ENCODE data around the gene CDYL.

Gene CDYL

DNA sequence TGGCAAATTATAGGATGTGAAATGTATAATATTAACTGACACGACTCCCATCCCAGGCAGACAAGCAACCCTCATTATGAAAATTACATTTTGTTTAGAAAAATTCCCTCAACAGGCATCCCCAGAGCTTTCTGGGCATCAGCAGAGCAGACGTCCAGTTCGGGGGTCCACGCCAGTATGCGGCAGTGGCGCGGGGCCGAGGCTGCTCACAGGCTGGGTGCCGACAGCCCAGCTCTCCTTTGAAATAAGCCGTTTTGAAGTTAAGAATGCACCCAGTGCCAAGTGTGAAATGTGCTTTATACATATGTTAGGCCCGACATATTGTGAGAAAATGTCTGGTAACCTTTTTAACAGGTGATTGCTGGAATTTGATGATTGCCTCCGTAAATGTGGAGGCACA lies 177.2 kb downstream of the CDYL start:
- in situ Hi-C loops (cut with MboI; ENCODE audit: low sequenced_read_pairs): no loop called here

DNA sequence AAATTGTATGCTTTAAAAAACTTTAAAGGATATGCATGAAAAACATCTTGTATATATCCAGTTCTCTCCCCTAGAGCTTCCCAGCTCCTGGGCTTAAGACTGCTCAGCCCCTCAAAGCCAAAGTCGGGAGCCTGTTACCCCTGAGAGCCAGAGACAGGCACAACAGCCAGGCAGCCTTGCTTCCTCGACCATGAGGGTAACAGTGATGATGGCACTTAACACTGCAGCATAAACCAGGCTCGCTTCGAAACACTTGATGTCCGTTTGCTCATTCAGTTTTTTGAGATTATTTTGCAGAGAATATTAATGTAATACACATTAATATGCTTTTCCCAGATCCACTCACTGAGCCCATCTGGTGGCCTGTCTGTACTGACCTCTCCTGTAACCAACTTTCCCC lies 180.4 kb downstream of the CDYL start:
- in situ Hi-C loops (cut with MboI; ENCODE audit: low sequenced_read_pairs): no loop called here

DNA sequence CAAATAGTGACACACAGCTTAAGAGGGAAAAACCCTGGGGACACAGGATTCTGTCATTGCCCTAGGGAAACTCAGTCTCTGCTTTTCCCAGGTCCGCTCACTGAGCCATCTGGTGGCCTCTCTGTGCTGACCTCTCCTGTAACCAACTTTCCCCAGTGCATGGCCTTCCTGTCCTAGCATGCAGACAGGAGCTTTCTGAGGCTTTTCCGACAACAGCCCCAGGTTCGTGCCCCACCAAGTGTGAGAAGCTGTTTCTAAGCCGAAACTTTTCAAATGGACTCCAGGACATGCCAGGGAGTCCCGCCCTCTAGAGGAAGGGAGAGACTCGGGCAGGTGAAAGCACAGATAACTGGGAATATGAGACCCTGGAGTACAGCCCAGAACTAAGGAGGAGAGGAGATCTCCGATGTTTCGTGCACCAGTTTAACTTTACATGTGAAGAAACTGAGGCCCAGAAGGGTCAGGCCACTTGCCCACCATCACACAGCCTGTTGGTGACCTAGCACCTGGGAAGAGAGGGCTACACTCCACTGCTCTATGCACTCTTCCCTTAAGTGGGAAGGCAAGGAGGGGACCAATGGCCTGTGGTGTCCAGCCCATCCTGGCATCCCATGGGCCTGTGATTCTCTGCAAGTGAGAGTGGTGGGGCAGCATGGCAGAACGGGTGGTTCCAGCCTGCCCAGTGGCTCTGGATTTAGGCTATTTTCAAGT lies 181.5 kb downstream of the CDYL start:
- in situ Hi-C loops (cut with MboI; ENCODE audit: low sequenced_read_pairs): no loop called here

DNA sequence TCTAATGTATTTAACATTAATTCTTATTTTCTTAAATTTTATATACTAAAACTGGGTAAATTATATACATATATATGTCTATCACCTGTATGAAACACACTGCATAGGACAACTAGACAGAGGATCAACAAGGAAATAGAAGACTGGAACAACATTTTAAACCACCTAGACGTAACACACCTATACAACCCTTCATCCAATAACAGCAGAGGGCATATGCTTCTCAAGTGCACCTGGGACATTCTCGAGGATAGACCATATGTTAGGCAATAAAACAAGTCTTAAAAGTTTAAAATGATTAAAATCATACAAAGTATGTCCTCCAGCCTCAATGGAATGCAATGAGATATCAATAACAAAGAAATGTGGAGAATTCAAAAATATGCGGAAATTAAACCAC lies 182.4 kb downstream of the CDYL start:
- in situ Hi-C loops (cut with MboI; ENCODE audit: low sequenced_read_pairs): no loop called here

DNA sequence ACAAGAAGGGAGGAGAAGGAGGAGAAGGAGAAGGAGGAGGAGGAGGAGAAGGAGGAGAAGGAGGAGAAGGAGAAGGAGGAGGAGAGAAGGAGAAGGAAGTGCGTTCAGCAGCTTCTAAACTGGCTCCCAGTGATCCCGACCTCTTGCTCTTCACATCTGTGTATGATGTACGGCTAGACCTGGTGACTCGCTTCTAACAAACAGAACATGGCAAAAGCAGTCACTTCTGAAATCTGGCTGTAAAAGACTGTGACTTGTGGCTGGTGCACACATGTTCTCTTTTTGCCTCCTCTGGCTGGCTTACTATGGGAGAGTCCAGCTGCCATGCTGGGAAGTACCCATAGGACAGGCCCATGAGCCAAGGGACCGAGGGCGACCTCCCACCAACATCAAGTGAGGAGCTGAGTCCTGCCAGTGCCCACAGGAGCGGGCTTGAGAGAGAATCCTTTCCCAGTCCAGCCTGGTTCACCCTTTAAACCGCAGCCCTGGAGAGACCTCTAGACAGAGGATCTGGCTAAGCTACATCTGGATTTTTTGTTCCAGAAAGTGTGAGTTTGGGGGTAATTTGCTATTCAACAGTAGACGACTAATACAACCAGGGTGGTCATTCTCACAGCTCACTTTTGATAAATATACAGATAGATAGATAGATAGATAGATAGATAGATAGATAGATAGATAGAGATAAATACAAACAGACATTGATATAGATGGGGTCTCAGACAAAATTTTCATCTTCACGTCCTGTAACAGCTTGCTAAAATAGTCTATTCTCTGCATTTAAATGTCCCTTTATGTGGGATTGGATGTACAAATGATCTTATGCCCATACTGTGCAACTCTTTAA lies 185.3 kb downstream of the CDYL start:
- in situ Hi-C loops (cut with MboI; ENCODE audit: low sequenced_read_pairs): no loop called here

DNA sequence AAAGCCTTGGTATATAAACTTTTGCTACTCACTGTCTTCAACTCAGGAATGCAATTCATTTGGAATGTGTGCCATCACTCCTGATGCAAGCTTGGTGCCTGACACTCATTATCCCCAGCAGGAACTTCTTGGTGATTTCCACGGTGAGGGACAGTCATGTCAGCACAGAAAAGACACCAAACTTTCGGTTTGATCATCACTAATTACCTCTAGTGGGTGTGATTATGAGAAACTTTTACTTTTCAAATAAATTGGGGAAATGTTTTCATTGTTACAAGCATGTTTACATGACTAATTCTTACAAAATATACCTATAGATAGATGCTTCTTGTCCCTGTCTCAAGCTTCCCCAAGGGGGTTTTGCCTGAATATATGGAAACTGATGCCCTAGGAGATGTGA lies 186.7 kb downstream of the CDYL start:
- in situ Hi-C loops (cut with MboI; ENCODE audit: low sequenced_read_pairs): no loop called here

DNA sequence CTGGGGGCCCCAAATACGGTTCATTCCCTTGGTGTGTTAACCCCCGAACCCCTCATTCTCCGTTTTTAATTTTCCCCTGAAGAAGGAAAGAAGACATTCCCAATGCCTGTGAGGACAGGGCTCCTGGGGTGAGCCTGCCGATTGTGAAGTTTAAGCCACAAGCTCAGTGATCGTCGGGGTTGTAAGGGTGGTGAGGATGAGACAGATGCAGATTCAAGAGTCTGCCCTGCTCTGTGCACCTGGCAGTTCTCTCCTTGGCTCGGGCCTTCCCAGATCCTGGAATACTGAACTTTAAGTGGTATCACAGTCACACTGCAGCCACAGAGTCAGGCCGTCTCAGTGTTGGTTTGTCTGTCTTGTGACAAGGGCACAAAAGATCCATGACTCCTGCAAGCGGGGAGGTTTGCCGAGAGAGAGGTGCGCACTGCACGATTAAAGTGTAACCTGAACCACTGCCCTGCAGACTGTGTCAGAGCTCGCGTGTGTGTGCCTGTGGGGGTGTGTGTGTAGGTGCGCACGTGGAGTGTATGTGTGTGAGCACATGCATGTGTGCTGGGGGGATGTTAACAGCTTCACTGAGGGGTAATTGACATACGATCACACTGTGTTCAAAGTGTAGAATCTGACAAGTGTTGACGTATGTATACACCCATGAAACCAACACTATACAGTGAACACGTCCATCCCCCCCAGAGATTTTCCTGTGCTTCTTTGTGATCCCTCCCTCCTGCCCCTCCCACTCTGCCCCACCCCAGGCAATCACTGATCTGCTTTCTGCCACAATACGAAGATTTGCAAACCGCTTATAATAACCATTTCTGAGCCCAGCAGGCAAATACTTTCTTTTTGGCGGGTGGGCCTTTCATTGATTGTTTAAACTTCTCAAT lies 188.7 kb downstream of the CDYL start:
- in situ Hi-C loops (cut with MboI; ENCODE audit: low sequenced_read_pairs): no loop called here

DNA sequence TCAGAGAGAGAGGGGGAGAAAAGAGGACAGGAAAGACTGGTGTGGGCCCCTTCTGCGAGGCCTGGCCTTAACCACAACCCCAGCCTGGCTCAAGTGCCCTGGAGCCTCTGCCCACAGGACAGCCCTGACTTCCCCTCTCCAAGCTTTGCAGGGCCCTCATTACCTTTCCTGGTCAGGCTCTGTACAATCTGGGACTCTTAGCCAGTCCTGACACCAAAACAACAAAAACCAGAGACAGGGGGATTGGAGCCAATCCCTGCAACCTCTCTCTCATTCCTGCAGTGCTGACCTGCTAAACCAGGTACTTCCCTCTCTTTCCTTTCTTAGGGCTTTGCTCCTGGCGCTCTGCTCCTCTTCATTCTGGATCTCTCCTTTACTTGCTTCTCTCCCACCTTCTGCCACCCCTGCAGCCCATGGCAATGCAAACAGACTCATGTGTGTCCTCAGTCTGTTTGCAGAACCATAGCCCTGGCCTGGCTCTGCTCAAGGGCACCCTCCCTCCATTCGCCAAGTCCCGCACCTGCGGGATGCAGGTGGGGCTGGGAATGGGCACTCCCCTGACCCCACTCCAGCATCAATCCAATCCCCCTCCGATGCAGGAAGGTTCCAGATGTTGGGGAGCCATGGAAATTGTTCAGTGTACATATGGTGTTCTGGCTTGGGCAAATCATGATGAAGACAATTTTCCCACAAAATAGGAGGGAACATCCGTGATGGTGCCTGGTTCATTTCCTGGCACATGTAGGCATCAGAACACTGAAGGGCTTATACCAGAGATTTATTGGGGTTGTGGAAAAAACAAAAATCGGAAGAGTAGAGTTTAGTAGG lies 189.6 kb downstream of the CDYL start:
- in situ Hi-C loops (cut with MboI; ENCODE audit: low sequenced_read_pairs): no loop called here

DNA sequence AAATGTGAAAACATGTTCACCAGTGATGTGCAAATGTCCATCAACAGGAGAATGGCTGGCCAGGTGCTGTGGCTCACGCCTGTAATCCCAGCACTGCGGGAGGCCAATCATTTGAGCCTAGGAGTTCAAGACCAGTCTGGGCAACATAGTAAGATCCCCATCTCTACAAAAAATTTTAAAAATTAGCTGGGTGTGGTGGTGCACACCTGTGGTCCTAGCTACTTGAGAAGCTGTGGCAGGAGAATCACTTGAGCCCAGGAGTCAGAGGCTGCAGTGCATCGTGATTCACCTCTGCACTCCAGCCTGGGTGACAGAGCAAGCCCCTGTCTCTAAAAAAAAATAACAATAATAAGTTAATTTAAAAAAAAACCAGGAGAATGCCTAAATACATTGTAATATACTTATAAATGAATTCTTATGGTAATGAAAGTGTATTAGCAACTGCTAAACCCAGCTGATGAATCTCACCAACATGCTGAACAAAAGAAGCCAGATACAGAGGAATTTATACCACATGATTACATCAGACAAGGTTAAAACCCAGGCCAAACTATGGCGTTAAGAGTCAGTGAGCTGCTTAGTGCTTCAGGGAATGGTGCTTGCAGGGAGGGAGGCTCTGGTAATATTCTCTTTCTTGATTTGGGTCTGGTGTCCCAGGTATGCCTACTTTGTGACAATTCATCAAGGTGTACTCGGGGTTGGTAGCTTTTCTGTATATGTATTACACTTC lies 191.3 kb downstream of the CDYL start:
- in situ Hi-C loops (cut with MboI; ENCODE audit: low sequenced_read_pairs): no loop called here

DNA sequence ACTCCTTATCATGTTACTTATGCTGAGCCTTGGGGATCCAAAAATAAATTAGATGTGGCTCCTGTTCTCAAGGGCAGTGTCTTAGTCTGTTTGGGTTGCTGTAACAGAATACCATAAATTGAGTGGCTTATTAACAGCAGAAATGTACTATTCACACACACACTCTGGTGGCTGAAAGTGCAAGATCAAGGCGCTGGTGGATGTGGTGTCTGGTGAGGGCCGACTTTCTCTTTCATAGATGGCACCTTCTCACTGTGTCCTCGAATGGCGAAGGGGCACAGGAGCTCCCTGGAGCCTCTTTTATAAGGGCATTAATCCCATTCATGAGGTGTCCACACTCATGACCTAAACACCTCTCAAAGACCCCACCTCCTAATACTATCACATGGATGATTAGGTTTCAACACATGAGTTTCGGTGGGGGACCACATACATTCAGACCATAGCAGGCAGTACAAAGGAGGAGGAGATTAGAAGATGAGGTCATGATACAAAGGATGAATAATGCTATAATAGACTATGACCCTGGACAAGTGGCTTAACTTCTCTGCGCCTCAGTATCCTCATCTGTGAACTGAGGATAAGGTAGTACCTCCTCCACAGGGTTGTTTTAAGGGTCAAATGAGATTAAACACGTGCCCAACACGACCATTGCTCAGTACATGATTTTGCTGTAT lies 193.5 kb downstream of the CDYL start:
- in situ Hi-C loops (cut with MboI; ENCODE audit: low sequenced_read_pairs): no loop called here

DNA sequence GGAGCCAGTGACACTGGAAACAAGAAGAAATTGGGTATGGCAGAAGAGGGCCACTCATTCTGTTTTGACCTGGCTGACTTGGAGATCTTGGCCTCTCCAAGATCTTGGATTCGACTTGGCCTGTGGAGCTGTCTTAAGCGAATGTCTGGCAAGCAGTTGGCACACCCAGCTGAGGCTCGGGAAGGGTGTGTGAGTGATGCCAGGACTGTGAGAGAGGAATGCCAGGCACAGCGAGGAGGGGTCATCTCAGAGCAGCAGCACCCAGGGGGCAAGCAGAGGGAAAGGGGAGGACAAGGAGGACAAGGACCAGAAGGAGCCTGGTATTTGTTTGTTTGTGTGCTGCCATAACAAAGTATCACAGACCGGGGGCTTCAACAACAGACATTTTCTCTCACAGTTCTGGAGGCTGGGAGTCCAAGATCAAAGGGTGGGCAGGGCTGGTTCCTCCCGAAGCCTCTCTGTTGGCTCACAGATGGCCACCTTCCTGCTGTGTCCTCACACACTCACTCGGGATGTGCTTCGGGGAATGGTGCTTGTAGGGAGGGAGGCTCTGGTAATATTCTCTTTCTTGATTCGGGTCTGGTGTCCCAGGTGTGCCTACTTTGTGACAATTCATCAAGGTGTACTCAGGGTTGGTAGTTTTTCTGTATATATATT lies 194.7 kb downstream of the CDYL start:
- in situ Hi-C loops (cut with MboI; ENCODE audit: low sequenced_read_pairs): no loop called here

DNA sequence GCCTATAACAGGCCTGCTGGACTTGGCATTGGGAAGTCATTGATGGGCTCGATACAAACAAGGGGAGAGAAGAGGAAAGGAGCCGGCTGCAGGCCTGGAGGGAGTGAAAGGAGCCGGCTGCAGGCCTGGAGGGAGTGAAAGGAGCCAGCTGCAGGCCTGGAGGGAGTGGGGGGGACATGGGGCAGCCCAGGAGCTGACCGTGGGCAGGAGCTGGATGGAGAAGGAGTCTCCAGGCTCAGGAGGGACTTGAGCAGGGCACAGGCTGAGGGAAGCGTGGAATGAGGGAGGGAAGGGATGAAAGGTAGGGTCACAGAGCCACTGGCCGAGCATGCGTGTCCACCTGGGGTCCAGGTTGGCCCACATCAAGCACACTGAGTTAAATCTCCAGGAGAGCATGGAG lies 195.6 kb downstream of the CDYL start:
- in situ Hi-C loops (cut with MboI; ENCODE audit: low sequenced_read_pairs): no loop called here

DNA sequence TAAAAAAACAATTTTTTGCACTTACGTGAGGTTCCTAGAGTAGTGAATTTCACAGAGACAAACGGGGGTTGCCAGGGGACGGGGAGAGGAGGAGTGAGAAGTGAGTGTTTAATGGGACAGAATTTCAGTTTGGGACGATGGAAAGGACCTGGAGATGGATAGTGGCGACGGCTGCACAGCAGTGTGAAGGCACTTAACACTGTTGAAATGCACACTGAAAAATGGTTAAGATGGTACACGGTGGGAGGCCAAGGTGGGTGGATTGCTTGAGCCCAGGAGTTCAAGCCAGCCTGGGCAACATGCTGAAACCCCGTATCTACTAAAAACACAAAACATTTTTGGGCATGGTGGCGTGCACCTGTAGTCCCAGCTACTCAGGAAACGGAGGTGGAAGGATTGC lies 196.2 kb downstream of the CDYL start:
- in situ Hi-C loops (cut with MboI; ENCODE audit: low sequenced_read_pairs): no loop called here

DNA sequence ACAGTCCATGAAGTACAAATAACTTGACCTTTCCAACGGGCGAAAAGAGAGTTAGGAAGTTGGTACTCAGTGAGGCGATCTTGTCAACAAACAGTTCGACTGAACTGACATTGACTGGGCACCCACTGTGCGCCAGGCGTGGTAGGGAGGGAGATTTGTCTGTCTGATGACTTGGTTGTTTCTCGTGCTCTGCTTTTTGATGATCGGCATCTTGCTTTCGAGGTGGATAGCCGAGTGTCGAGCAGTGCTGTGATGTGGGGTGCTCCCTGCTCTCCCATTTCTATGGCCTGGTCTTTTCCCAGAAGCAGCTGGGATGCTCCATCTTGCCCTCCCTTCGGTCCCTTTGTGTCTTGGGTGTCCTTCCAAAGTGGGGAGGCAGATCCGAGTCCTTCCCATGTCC lies 197.2 kb downstream of the CDYL start:
- in situ Hi-C loops (cut with MboI; ENCODE audit: low sequenced_read_pairs): no loop called here

DNA sequence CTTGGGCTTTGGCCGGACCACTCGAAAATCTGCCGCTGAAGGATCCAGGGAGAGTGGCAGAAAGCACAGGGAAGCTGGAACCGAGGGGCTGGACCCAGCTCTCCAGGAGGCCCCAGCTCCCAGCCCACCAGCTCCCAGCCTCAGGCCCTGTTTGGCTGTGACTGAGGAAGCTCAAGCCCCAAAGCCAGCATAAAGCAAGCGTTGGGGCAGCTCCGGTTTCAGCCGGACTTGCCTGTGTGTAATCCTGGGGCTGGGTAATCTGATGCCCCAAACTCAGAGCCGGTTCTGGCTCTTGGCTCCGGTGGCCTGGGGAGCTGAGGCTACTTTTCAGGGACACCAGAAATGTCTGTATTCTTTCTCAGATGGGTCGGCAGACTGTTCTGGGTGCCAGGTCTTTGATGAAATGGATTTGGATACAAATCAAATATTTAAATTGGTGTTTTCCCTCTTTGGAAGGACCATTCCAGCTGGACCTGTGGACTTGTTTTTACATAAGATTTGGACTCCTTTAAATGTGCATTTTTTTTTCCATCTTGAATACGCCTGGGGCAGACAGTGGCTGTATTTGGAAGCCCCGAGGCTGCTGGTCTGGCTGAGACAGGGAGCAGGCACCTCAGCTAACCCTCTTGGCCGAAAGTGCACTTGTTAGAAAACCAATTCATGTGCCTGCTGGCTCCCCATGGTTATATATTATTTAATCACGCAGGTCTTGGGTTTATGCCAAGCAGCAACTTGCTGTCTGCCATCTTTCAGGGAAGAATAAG lies 198.0 kb downstream of the CDYL start:
- in situ Hi-C loops (cut with MboI; ENCODE audit: low sequenced_read_pairs): no loop called here

DNA sequence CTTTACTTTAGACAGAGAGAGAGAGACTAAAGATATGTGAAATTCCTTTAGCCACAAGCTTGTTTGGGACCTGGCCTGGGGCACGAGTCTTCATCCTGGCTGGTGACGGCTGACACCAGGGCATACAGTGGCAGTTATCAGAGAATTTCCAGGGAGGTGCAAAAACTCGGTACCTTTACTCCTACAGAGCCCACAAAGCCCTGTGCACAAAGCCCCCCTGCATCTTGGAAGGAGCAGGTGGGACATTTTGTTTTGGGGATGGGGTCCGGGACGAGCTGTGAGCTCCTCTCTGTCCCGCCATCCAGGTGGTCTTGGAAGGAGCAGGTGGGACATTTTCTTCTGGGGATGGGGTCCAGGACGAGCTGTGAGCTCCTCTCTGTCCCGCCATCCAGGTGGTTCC lies 198.8 kb downstream of the CDYL start:
- in situ Hi-C loops (cut with MboI; ENCODE audit: low sequenced_read_pairs): no loop called here

DNA sequence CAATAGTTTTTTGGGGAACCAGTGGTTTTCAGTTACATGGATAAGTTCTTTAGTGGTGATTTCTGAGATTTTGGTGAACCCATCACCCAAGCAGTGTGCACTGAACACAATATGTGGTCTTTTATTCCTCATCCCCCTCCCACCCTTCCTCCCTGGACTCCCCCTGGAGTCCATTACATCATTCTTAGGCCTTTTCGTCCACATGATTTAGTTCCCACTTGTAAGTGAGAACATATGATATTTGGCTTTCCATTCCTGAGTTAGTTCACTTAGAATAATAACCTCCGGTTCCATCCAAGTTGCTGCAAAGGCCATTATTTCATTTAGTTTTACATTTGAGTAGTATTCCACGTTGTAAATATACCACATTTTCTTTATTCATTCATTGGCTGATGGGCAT lies 199.3 kb downstream of the CDYL start:
- in situ Hi-C loops (cut with MboI; ENCODE audit: low sequenced_read_pairs): no loop called here

DNA sequence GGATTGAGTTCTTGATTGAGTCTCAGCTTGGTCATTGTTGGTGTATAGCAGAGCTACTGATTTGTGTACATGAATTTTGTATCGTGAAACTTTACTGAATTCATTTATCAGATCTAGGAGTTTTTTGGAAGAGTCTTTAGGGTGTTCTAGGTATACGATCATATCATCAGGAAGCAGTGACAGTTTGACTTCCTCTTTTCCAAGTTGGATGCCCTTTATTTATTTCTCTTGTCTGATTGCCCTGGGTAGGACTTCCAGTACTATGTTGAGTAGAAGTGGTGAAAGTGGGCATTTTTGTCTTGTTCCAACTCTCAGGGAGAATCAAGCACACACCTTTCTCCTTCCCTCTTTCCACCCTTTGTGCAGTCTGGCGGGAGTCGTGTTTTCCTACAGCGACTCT lies 201.3 kb downstream of the CDYL start:
- in situ Hi-C loops (cut with MboI; ENCODE audit: low sequenced_read_pairs): no loop called here

All from hTERT RPE-1 (cell line).